Measurements from ENCODE around the gene OLIG1.

Gene OLIG1

GRCh38 chr21:33033094-33033951, 36.6 kb upstream of the OLIG1 start:
- Histone ChIP-seq H3K9ac (ENCODE audit: low read length) (no peak overlapping the region), H3K27me3 (ENCODE audit: control insufficient read depth, insufficient read depth, low read length) (peaks cover 66% of the 10 kb centered on the region), H3K9me3 (ENCODE audit: control insufficient read depth, low read length) (no peaks in the 10 kb centered on the region), H3K36me3 (ENCODE audit: control insufficient read depth, insufficient read depth, low read length) (no peaks in the 10 kb centered on the region), H3K4me1 (ENCODE audit: control insufficient read depth, insufficient read depth, low read length) (no peaks in the 10 kb centered on the region), H3K4me3 (ENCODE audit: low read length) (no peak overlapping the region)

DNA sequence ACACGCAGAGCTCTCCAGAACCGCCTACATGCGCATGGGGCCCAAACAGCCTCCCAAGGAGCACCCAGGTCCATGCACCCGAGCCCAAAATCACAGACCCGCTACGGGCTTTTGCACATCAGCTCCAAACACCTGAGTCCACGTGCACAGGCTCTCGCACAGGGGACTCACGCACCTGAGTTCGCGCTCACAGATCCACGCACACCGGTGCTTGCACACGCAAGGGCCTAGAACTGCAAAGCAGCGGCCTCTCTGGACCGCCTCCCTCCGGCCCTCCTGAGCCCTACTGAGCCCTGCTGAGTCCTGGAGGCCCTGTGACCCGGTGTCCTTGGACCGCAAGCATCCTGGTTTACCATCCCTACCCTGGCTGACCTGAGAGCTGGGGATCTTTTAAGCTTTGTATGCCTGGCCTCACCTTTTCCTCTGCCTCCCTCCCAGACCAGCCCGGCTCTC, 36.0 kb upstream of the OLIG1 start:
- Histone ChIP-seq H3K4me1 (ENCODE audit: control insufficient read depth, insufficient read depth, low read length) (no peaks in the 10 kb centered on the region), H3K9ac (ENCODE audit: low read length) (no peak overlapping the region), H3K36me3 (ENCODE audit: control insufficient read depth, insufficient read depth, low read length) (no peaks in the 10 kb centered on the region), H3K27me3 (ENCODE audit: control insufficient read depth, insufficient read depth, low read length) (peaks cover 61% of the 10 kb centered on the region), H3K4me3 (ENCODE audit: low read length) (no peak overlapping the region), H3K9me3 (ENCODE audit: control insufficient read depth, low read length) (no peaks in the 10 kb centered on the region)

DNA sequence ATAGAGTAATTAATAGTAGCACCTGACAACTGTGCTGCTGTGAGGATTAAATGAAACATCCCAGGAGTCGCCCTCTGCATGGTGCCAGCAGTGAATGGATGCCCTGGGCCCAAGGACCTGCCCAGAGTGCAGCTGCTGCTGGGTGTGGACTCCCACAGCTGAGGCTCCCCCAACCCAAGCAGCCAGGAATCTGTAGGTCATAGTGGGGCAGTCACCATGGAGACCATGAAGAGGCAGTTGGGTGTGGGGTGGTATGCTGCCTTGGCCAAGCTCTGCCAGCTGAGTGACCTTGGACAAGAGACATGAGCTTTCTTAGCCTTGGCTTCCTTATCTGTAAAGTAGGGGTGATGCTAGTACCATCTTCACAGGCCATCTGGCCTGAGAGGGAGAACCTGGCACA, 34.8 kb upstream of the OLIG1 start:
- no peaks in the 10 kb centered on the region for H3K36me3 ChIP-seq (ENCODE audit: control insufficient read depth, insufficient read depth, low read length)
- peaks cover 49% of the 10 kb centered on the region for H3K27me3 ChIP-seq (ENCODE audit: control insufficient read depth, insufficient read depth, low read length)
- H3K4me3 ChIP-seq (ENCODE audit: low read length) = no peak overlapping the region
- H3K4me1 ChIP-seq (ENCODE audit: control insufficient read depth, insufficient read depth, low read length) = no peaks in the 10 kb centered on the region
- no peaks in the 10 kb centered on the region for H3K9me3 ChIP-seq (ENCODE audit: control insufficient read depth, low read length)
- no peak overlapping the region for H3K9ac ChIP-seq (ENCODE audit: low read length)

DNA sequence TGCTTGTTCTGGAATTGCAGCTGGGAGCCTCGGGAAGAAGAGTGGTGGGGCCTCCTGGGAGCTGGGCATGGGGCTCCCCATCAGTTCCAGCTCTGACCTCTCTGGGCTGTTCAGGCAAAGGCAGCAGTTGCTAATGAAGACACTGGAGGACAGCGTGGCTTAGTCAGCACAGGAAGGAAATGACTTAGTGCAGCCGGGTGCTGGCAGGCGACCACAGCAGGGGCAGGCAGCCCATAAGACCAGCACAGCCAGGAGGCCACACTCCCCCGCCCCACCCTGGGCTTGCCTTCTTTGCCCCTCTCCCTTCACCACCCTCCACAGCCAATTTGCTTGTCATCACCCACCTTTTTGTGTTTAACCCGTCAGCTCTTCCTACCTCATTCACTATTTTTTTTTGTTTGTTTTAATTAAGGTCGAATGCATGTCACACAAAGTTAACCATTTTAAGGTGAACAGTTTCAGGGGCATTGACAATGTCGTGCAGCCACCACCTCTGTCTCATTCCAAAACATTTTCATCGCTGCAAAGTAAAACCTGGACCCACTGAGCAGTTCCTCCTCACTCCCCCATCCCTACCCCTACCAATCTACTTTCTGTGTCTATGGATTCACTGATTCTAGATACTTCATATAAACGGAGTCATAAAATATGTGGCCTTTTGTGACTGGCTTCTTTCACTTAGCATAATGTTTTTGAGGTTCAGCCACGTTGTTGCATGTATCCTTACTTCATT, 33.3 kb upstream of the OLIG1 start:
- Histone ChIP-seq H3K27me3 (ENCODE audit: control insufficient read depth, insufficient read depth, low read length) (peaks cover 44% of the 10 kb centered on the region), H3K4me1 (ENCODE audit: control insufficient read depth, insufficient read depth, low read length) (no peaks in the 10 kb centered on the region), H3K9me3 (ENCODE audit: control insufficient read depth, low read length) (no peaks in the 10 kb centered on the region), H3K36me3 (ENCODE audit: control insufficient read depth, insufficient read depth, low read length) (no peaks in the 10 kb centered on the region), H3K9ac (ENCODE audit: low read length) (no peak overlapping the region), H3K4me3 (ENCODE audit: low read length) (no peak overlapping the region)

DNA sequence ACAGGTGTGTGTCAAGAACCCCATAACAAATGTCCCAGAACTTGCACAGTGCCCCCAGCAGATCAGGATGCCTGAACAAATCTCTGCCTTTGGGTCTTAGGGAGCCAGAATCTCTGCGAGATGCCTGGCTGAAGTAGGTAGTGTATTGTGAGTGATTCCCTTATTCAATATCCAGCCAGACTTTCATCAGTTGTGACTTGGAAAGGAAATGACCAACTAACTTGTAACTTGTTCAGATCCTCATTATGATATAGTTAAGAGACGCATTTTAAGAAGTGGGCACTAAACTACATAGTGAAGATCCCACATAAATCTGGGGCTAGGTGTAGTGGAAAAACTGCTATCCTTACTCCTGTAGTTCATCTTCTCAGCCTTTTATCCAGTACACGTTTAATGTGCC, 32.4 kb upstream of the OLIG1 start:
- Histone ChIP-seq H3K27me3 (ENCODE audit: control insufficient read depth, insufficient read depth, low read length) (peaks cover 42% of the 10 kb centered on the region), H3K9me3 (ENCODE audit: control insufficient read depth, low read length) (no peaks in the 10 kb centered on the region), H3K36me3 (ENCODE audit: control insufficient read depth, insufficient read depth, low read length) (no peaks in the 10 kb centered on the region), H3K4me3 (ENCODE audit: low read length) (no peak overlapping the region), H3K9ac (ENCODE audit: low read length) (no peak overlapping the region), H3K4me1 (ENCODE audit: control insufficient read depth, insufficient read depth, low read length) (no peaks in the 10 kb centered on the region)

DNA sequence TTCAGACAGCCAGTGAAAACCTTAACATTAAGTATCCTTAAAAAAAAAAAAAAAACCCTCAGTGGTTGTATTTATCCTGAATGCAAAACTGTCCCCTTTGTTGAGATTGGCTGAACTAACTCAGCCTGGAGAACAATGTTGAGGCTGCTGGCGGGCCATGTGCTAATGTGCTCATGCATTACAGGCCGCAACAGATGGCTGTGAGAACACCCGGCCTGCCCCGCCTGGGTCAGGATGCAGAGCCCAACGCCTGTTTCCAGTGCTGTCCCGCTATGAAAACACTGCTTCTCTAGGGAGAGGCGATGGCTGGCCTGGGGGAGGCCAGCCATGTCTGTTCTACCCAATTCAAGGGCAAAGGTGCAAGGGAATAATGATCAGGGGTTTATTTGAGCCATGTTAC, 30.4 kb upstream of the OLIG1 start:
- Histone ChIP-seq H3K27me3 (ENCODE audit: control insufficient read depth, insufficient read depth, low read length) (peaks cover 22% of the 10 kb centered on the region), H3K4me3 (ENCODE audit: low read length) (no peak overlapping the region), H3K4me1 (ENCODE audit: control insufficient read depth, insufficient read depth, low read length) (no peaks in the 10 kb centered on the region), H3K9ac (ENCODE audit: low read length) (no peak overlapping the region), H3K9me3 (ENCODE audit: control insufficient read depth, low read length) (no peaks in the 10 kb centered on the region), H3K36me3 (ENCODE audit: control insufficient read depth, insufficient read depth, low read length) (no peaks in the 10 kb centered on the region)

DNA sequence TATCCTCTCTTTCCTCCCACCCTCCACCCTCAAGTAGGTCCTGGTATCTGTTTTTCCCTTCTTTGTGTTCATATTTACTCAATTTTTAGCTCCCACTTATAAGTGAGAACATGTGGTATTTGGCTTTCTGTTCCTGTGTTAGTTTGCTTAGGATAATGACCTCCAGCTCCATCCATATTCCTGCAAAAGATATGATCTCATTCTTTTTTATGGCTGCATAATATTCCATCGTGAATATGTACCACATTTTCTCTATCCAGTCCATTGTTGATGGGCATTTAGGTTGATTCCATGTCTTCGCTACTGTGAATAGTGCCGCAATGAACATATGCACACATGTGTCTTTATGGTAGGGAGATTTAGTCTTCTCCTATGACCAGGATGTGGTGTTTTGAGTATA, 29.7 kb upstream of the OLIG1 start:
- Histone ChIP-seq H3K36me3 (ENCODE audit: control insufficient read depth, insufficient read depth, low read length) (no peaks in the 10 kb centered on the region), H3K4me3 (ENCODE audit: low read length) (no peak overlapping the region), H3K27me3 (ENCODE audit: control insufficient read depth, insufficient read depth, low read length) (peaks cover 17% of the 10 kb centered on the region), H3K9ac (ENCODE audit: low read length) (no peak overlapping the region), H3K9me3 (ENCODE audit: control insufficient read depth, low read length) (no peaks in the 10 kb centered on the region), H3K4me1 (ENCODE audit: control insufficient read depth, insufficient read depth, low read length) (no peaks in the 10 kb centered on the region)

DNA sequence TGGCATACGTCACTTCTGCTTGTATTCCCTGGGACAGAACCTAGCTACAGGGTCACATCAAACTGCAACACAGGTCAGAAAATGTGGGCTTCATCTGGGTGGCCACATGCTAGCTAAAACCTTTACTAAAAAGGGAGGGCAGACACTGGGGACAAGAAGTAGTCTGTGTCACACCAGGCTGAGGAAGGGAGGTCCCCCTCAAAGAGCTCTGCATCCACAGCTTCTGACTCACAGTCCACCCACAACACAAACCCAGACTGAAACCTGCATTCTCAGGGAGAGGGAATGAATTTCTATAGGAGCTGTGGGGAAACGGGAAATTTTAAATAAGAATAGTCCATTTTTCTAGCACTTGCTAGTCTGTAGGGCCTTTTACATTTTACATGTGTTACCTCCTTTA, 28.0 kb upstream of the OLIG1 start:
- H3K36me3 ChIP-seq (ENCODE audit: control insufficient read depth, insufficient read depth, low read length) = no peaks in the 10 kb centered on the region
- no peaks in the 10 kb centered on the region for H3K9me3 ChIP-seq (ENCODE audit: control insufficient read depth, low read length)
- no peaks in the 10 kb centered on the region for H3K4me1 ChIP-seq (ENCODE audit: control insufficient read depth, insufficient read depth, low read length)
- no peak overlapping the region for H3K4me3 ChIP-seq (ENCODE audit: low read length)
- H3K9ac ChIP-seq (ENCODE audit: low read length) = no peak overlapping the region
- H3K27me3 ChIP-seq (ENCODE audit: control insufficient read depth, insufficient read depth, low read length) = peaks cover 19% of the 10 kb centered on the region

DNA sequence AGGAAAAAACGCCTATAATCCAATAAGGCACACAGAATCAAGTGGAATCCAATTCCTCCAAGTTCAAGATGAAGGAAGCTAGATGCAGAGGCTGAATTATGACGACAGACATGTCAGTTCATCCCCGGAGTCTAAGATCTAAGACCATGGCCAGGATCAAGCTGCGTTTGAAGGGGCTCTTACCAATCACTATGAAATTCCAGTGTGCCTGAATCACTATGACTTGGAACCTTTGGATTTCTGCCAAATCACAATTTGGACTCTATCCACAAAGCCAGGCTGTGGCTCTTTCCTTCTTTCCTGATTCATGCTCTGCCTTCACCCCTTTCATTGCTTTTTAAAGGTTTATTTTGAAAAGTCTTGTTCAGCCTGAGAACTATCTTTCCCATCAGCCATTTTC, 27.1 kb upstream of the OLIG1 start:
- Histone ChIP-seq H3K9me3 (ENCODE audit: control insufficient read depth, low read length) (no peaks in the 10 kb centered on the region), H3K27me3 (ENCODE audit: control insufficient read depth, insufficient read depth, low read length) (peaks cover 19% of the 10 kb centered on the region), H3K4me1 (ENCODE audit: control insufficient read depth, insufficient read depth, low read length) (no peaks in the 10 kb centered on the region), H3K4me3 (ENCODE audit: low read length) (no peak overlapping the region), H3K36me3 (ENCODE audit: control insufficient read depth, insufficient read depth, low read length) (no peaks in the 10 kb centered on the region), H3K9ac (ENCODE audit: low read length) (no peak overlapping the region)

GRCh38 chr21:33046455-33046854, 23.5 kb upstream of the OLIG1 start:
- no peak overlapping the region for H3K9ac ChIP-seq (ENCODE audit: low read length)
- no peak overlapping the region for H3K4me3 ChIP-seq (ENCODE audit: low read length)
- H3K36me3 ChIP-seq (ENCODE audit: control insufficient read depth, insufficient read depth, low read length) = no peaks in the 10 kb centered on the region
- H3K27me3 ChIP-seq (ENCODE audit: control insufficient read depth, insufficient read depth, low read length) = peaks cover 12% of the 10 kb centered on the region
- no peaks in the 10 kb centered on the region for H3K4me1 ChIP-seq (ENCODE audit: control insufficient read depth, insufficient read depth, low read length)
- no peaks in the 10 kb centered on the region for H3K9me3 ChIP-seq (ENCODE audit: control insufficient read depth, low read length)

DNA sequence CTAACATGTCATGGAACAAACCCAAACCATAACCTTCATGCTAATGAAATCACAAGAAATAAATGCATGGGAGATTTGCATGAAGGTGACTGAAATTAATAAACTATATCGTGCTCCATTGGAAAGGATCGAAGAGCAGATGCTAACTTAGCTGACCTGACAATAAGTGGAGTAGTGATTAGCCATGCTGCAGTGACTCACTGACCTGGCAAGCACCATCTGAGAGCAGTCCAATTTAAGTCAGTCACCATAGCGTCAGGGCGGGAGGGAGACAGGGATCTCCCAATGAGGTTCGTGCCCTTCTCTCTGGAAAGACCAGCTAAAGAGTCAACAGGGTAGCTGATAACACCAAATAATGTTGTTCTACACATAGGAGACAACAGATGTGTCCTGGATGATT, 22.7 kb upstream of the OLIG1 start:
- H3K27me3 ChIP-seq (ENCODE audit: control insufficient read depth, insufficient read depth, low read length) = peaks cover 8% of the 10 kb centered on the region
- H3K9ac ChIP-seq (ENCODE audit: low read length) = no peak overlapping the region
- no peak overlapping the region for H3K4me3 ChIP-seq (ENCODE audit: low read length)
- no peaks in the 10 kb centered on the region for H3K9me3 ChIP-seq (ENCODE audit: control insufficient read depth, low read length)
- H3K4me1 ChIP-seq (ENCODE audit: control insufficient read depth, insufficient read depth, low read length) = no peaks in the 10 kb centered on the region
- no peaks in the 10 kb centered on the region for H3K36me3 ChIP-seq (ENCODE audit: control insufficient read depth, insufficient read depth, low read length)

DNA sequence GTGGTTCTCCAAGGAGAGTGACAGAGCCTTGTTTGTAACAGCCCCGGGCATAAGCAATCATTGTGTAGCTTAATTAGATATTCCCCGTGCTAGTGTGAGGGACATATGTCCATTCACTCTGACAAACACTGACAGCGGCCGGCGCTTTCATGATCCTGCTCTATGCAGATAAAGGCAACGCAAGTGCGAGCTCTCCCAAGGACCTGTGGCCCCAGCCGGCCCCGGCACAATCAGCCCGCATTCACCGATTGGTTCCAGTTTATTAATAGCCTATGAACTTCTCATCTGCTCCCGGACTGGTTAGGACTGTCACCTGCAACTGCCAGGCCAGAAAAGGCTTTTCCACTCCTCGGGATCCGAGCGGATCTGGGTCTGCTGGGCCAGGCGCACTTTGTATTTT, 18.0 kb upstream of the OLIG1 start:
- H3K9ac ChIP-seq (ENCODE audit: low read length) = no peak overlapping the region
- no peaks in the 10 kb centered on the region for H3K9me3 ChIP-seq (ENCODE audit: control insufficient read depth, low read length)
- no peaks in the 10 kb centered on the region for H3K4me1 ChIP-seq (ENCODE audit: control insufficient read depth, insufficient read depth, low read length)
- no peaks in the 10 kb centered on the region for H3K36me3 ChIP-seq (ENCODE audit: control insufficient read depth, insufficient read depth, low read length)
- H3K4me3 ChIP-seq (ENCODE audit: low read length) = no peak overlapping the region
- no peaks in the 10 kb centered on the region for H3K27me3 ChIP-seq (ENCODE audit: control insufficient read depth, insufficient read depth, low read length)

Measured in mucosa of stomach (tissue), 1 donor.